Stimulated activated CD8-positive, alpha-beta memory T cell treated with anti-CD3 and anti-CD28 coated beads, Interleukin-2, amount 100 ng/mL, for 48 hours (primary cell): ENCODE measurements around the gene RGN.
"Not testable (repeated sequence)": the region's sequence is repeated elsewhere in the genome, so short reads cannot be mapped to it uniquely, and the experiment has no call there.

ENCODE experiments used
- DNase-seq, 2 donors: peaks; one replicate each; pipeline ENCODE4 v3.0.0-alpha.2; 2020; ENCODE audit warnings: low read depth in 2 of 2

RGN gene

DNA sequence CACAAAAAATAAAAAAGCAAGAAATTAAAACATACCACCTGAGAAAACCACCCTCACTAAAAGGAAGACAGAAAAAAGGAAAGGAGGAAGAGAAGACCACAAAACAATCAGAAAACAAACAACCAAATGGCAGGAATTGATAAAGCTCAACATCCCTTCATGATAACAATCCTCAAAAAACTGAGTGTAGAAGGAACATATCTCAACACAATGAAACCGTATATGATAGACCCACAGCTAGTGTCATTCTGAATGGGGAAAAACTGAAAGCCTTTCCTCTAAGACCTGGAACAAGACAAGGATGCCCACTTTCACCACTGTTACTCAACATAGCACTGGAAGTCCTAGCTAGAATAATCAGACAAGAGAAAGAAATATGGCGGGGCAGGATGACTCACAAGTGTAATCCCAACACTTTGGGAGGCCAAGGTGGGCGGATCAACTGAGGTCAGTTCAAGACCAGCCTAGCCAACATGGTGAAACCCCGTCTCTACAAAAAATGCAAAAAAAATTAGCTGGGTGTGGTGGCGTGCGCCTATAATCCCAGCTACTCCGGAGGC is 38.4 kb downstream of the RGN start:
- not testable (repeated sequence) for DNase-seq

DNA sequence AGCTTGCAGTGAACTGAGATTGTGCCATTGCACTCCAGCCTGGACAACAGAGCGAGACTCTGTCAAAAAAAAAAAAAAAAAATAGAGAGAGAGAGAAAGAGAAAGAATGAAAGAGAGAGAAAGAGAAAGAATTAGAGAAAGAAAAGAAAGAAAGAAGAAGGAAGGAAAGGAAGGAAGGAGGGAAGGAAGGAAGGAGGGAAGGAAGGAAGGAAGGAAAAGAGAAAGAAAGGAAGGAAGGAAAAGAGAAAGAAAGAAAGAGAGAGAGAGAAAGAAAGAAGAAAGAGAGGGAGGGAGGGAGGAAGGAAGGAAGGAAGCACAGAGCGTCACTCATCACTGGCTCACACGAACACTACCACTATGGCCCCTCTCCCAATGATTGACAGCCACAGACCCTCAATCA is 46.2 kb downstream of the RGN start:
- not testable (repeated sequence) for DNase-seq

- DNase-seq = peak; percentile 63 to 78
Measured at GRCh38 chrX:47129157-47129898, 51.1 kb downstream of the RGN start.

DNA sequence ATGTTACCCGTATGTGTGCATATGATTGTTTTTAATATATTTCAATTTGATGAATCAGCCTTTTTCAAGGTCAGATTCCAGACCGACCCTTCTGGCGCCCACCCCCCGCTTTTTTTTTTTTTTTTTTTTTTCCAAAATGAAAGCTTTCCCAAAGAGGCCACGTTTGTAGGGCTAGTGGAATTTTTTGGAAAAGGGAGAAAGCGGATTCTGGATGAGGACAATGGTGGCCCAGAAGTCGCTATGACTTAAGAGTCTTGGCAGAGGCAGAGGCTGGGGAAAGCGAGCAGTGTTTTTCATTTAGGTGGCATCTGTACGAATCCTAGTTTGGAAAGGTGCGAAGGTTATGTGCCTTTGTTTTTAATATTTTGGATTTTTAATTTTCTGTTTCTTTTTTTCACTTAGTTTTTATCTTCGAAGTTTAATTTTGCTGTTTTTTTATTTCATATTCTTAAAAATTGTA is 51.7 kb downstream of the RGN start:
- DNase-seq = no peak

DNA sequence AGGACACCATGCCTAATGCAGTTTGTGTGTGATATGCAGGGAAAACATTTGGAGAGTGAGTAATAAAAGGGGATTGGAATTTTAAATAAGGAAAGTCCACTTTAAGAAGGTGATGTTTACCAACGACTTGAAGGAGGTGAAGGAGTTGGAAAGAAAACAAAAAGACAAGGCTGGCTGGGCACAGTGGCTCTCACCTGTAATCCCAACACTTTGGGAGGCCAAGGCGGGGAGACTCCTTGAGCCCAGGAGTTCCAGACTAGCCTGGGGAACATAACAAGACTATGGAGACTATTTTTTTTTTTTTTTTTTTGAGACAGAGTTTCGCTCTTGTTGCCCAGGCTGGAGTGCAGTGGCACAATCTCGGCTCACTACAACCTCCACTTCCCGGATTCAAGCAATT is 55.2 kb downstream of the RGN start:
- DNase-seq = no peak

DNA sequence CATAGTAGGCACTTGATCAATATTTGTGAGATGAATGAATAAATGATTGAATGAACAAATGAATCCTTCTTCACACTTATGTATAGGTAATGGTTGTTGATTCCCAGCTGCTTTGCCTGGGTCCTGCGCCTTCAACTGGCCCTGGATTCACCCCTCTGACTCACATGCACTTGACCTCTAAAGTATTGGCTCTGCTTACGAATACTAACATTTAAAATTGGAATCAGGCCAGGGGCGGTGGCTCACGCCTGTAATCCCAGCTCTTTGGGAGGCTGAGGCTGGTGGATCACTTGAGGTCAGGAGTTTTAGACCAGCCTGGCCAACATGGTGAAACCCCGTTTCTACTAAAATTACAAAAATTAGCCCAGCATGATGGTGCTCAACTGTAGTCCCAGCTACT is 57.4 kb downstream of the RGN start:
- DNase-seq = not testable (repeated sequence)

GRCh38 chrX:47138171-47138570 is 59.9 kb downstream of the RGN start:
- DNase-seq = no peak
